Lower leg skin (tissue), 4 donors: ENCODE results near the gene MICU1. TPM values are rescaled to one million over a fixed set of nuclear protein-coding genes. Genes with fewer than 3 reads are reported as not detected.

Source experiments
- DNase-seq, 2 donors: peaks; one replicate each; pipeline ENCODE4 v3.0.0-alpha.2; 2019; ENCODE audit warnings: low spot score in 2 of 2
- H3K4me3 ChIP-seq: fragments of 200-600 bp; sonication (generic); 2 replicates; pipeline ENCODE4 v1.5.1; 2017; ENCODE audit warnings: mild to moderate bottlenecking, low read depth; ENCODE audit not compliant: poor library complexity, severe bottlenecking
- CTCF ChIP-seq, 3 donors: fragments of 450-650 bp; IDR thresholded peaks; one replicate each; pipeline ENCODE4 v1.5.1; 2016; ENCODE audit warnings: antibody characterized with exemption in 3 of 3, mild to moderate bottlenecking in 3 of 3, moderate library complexity in 2 of 3
- POLR2A ChIP-seq, 2 donors: fragments of 450-650 bp; IDR thresholded peaks; one replicate each; pipeline ENCODE4 v1.6.1; 2016 to 2017; ENCODE audit warnings: antibody characterized with exemption in 2 of 2, mild to moderate bottlenecking in 1 of 2, moderate library complexity in 1 of 2
- WGBS, 2 donors: methylation state at CpG; one replicate each; pipeline ENCODE4 v1.1.5; 2018; 5-methylcytosine and 5-hydroxymethylcytosine counted together
- intact Hi-C: fragments of 100-400 bp; cut with DNase I; formaldehyde crosslinking; loops from one replicate; pipeline ENCODE4 v1.15.0; 2023; ENCODE audit warnings: low total_unique reads
- total RNA-seq, 4 donors: library from RNA; depleted of rRNA; stranded (reverse); fragments of >200 nt; gene quantifications; one replicate each; pipeline ENCODE4 v1.1.0, GENCODE V29; 2016

MICU1 gene
- total RNA-seq, 4 donors from 2014 or later = 36.8 to 54.6 (median 46.8) TPM

GRCh38 chr10:72605122-72605521 is 20.8 kb downstream of the MICU1 start:
- DNase-seq = no peak
- WGBS, 2 donors = 51 to 67% methylated on average over 3 of the region's 3 CpGs
- H3K4me3 ChIP-seq = no peak overlapping the region
- no peak for TF ChIP-seq CTCF (IDR thresholded peaks at IDR 0.05)
- TF ChIP-seq POLR2A (IDR thresholded peaks at IDR 0.05) = no peak
- intact Hi-C loops = no loop called here

GRCh38 chr10:72601144-72601543 is 24.7 kb downstream of the MICU1 start:
- WGBS, 2 donors = 98 to 100% methylated on average over 2 of the region's 2 CpGs
- TF ChIP-seq POLR2A (IDR thresholded peaks at IDR 0.05) (no peak), CTCF (IDR thresholded peaks at IDR 0.05) (no peak)
- no peak overlapping the region for H3K4me3 ChIP-seq
- intact Hi-C loops = no loop called here
- no peak for DNase-seq

GRCh38 chr10:72598769-72599701 is 26.8 kb downstream of the MICU1 start:
- WGBS, 2 donors = 82 to 87% methylated on average over 4 of the region's 4 CpGs
- H3K4me3 ChIP-seq = no peak overlapping the region
- intact Hi-C loops = no loop called here
- no peak for DNase-seq
- no peak for TF ChIP-seq CTCF (IDR thresholded peaks at IDR 0.05)
- no peak for TF ChIP-seq POLR2A (IDR thresholded peaks at IDR 0.05)

DNA sequence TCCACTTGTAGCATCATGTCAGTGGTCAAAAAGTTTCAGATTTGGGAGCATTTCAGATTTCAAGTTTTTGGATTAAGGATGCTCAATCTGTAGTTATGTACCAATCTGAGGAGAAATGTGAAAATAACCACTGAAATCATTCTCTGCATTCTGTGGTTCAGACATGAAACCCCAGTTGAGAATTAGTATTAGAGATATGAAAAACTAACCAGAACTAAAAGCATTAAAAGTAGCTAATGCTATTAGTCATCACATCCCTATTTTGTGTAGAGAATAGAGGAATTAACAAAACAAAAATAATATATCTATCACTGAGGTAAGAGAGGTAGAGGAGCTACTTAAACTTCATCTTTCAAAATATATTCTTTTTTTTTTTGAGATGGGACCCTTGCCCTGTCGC is 28.0 kb downstream of the MICU1 start:
- no peak for TF ChIP-seq CTCF (IDR thresholded peaks at IDR 0.05)
- TF ChIP-seq POLR2A (IDR thresholded peaks at IDR 0.05) = no peak
- no peak for DNase-seq
- 94 to 100% methylated on average over 1 of the region's 1 CpG for WGBS, 2 donors
- intact Hi-C loops = no loop called here
- no peak overlapping the region for H3K4me3 ChIP-seq

- intact Hi-C loops = no loop called here
Observed at GRCh38 chr10:72595436-72595835, 30.4 kb downstream of the MICU1 start.

More at GRCh38 chr10:72595436-72595835, 30.4 kb downstream of the MICU1 start:
- no peak for DNase-seq
- no peak overlapping the region for H3K4me3 ChIP-seq
- 97 to 100% methylated on average over 1 of the region's 1 CpG for WGBS, 2 donors
- no peak for TF ChIP-seq POLR2A (IDR thresholded peaks at IDR 0.05)
- no peak for TF ChIP-seq CTCF (IDR thresholded peaks at IDR 0.05)
